PC-3 (cell line): ENCODE measurements around the gene EMP2. TPM values are rescaled to one million over a fixed set of nuclear protein-coding genes. Genes with fewer than 3 reads are reported as not detected.

Source experiments
- ATAC-seq: fragments of 200-7000 bp; cut with Tn5 transposase; 2 replicates; pipeline ENCODE4 v1.9.1; 2020; ENCODE audit warnings: mild to moderate bottlenecking, moderate library complexity
- BruUV-seq: library from RNA; stranded (reverse); fragments of 400-500 nt; replicated peaks from 2 replicates; lab custom pipeline; 2021; lab: Mats Ljungman, UMichigan
- CTCF ChIA-PET: fragments of 300-600 bp; sonication (Branson Sonifier 250); formaldehyde crosslinking; loops from one replicate; lab custom pipeline; 2022; ENCODE audit warnings: antibody characterized with exemption; lab: Charles Lee
- POLR2A ChIA-PET: fragments of 300-600 bp; sonication (Branson Sonifier 250); formaldehyde crosslinking; loops from one replicate; lab custom pipeline; 2022; ENCODE audit warnings: antibody characterized with exemption; ENCODE audit not compliant: unreplicated experiment; lab: Charles Lee
- DNase-seq: peaks from one replicate; pipeline ENCODE4 v3.0.0-alpha.2; 2015
- H2AFZ ChIP-seq: fragments of 300-600 bp; sonication (generic); 2 replicates; pipeline ENCODE4 v1.6.0; 2016; ENCODE audit warnings: antibody characterized with exemption, low read length
- H3F3A ChIP-seq: fragments of 300-600 bp; sonication (generic); one replicate; pipeline ENCODE4 v1.6.0; 2017; ENCODE audit warnings: antibody characterized with exemption, low read length, control low read depth, mild to moderate bottlenecking; ENCODE audit not compliant: unreplicated experiment
- H3K27ac ChIP-seq: fragments of 300-600 bp; sonication (generic); 2 replicates; pipeline ENCODE4 v1.5.1; 2016; ENCODE audit warnings: mild to moderate bottlenecking, low read length
- H3K27me3 ChIP-seq: fragments of 300-600 bp; sonication (generic); 2 replicates; pipeline ENCODE4 v1.6.1; 2016; ENCODE audit warnings: low read length, mixed read lengths
- H3K36me3 ChIP-seq: fragments of 300-600 bp; sonication (generic); 2 replicates; pipeline ENCODE4 v1.6.1; 2016; ENCODE audit warnings: low read depth, mixed run types, low read length, mixed read lengths
- H3K4me1 ChIP-seq: fragments of 300-600 bp; sonication (generic); 2 replicates; pipeline ENCODE4 v1.5.1; 2016; ENCODE audit warnings: low read length; ENCODE audit not compliant: insufficient read depth
- H3K4me2 ChIP-seq: fragments of 300-600 bp; sonication (generic); 2 replicates; pipeline ENCODE4 v1.6.0; 2016; ENCODE audit warnings: low read length
- H3K4me3 ChIP-seq: fragments of 300-600 bp; sonication (generic); 2 replicates; pipeline ENCODE4 v1.5.1; 2016; ENCODE audit warnings: mild to moderate bottlenecking, low read length, mixed read lengths
- H3K79me2 ChIP-seq: fragments of 300-600 bp; sonication (generic); 2 replicates; pipeline ENCODE4 v1.6.1; 2017; ENCODE audit warnings: low read length, mixed read lengths
- H3K9ac ChIP-seq: fragments of 300-600 bp; sonication (generic); 2 replicates; pipeline ENCODE4 v1.6.0; 2016; ENCODE audit warnings: mild to moderate bottlenecking, low read length
- H3K9me2 ChIP-seq: fragments of 300-600 bp; sonication (generic); replicated peaks from 2 replicates; pipeline ENCODE4 v1.6.1; 2016; ENCODE audit warnings: mixed run types, low read length, mixed read lengths
- H3K9me3 ChIP-seq: fragments of 300-600 bp; sonication (generic); 2 replicates; pipeline ENCODE4 v1.6.1; 2016; ENCODE audit warnings: low read length, mixed read lengths
- H4K20me1 ChIP-seq: fragments of 300-600 bp; sonication (generic); 2 replicates; pipeline ENCODE4 v1.6.1; 2016; ENCODE audit warnings: low read length, mixed read lengths
- EZH2 ChIP-seq: fragments of 300-600 bp; sonication (generic); IDR thresholded peaks from one replicate; pipeline ENCODE4 v1.6.1; 2017; ENCODE audit warnings: antibody characterized with exemption, mild to moderate bottlenecking, low read length; ENCODE audit not compliant: unreplicated experiment
- EZH2phosphoT487 ChIP-seq: fragments of 300-600 bp; sonication (generic); IDR thresholded peaks from 2 replicates; pipeline ENCODE4 v1.6.1; 2018; ENCODE audit warnings: mild to moderate bottlenecking, antibody characterized with exemption, low read length, borderline replicate concordance
- intact Hi-C: fragments of 100-400 bp; cut with micrococcal nuclease; formaldehyde crosslinking; loops from 2 replicates; pipeline ENCODE4 v1.9.0; 2023
- total RNA-seq: library from RNA; depleted of rRNA; stranded (reverse); fragments of >200 nt; gene quantifications from 2 replicates; pipeline ENCODE4 v1.2.3, GENCODE V29; 2014
- TF ChIP-seq, protein P1 (sequence below): fragments of 300-600 bp; sonication (generic); conservative IDR thresholded peaks from 2 replicates; pipeline ENCODE4 v1.5.1; 2017; ENCODE audit warnings: antibody characterized with exemption, low read depth, mild to moderate bottlenecking, low read length

Gene EMP2
- total RNA-seq, 1 experiment from 2014 or later, result 38.7 TPM

- Histone ChIP-seq H3K4me2 (no peak overlapping the region), H3K27me3 (no peaks in the 10 kb centered on the region), H3K9me2 (no peaks in the 10 kb centered on the region), H2AFZ (no peak overlapping the region), H3K9ac (no peak overlapping the region), H3K27ac (no peak overlapping the region), H4K20me1 (peaks cover 16% of the 10 kb centered on the region; the same call in 1 of the 2 replicates), H3K36me3 (no peaks in the 10 kb centered on the region), H3K79me2 (peaks cover 95% of the 10 kb centered on the region), H3K9me3 (no peaks in the 10 kb centered on the region), H3K4me1 (peaks cover 16% of the 10 kb centered on the region), H3F3A (no peaks in the 10 kb centered on the region), H3K4me3 (no peak overlapping the region)
- intact Hi-C loops, result no loop called here
- POLR2A ChIA-PET, result no interaction called here
- ATAC-seq, result no peak
- no peak for DNase-seq
- CTCF ChIA-PET, result no interaction called here
- TF ChIP-seq, protein P1, sequence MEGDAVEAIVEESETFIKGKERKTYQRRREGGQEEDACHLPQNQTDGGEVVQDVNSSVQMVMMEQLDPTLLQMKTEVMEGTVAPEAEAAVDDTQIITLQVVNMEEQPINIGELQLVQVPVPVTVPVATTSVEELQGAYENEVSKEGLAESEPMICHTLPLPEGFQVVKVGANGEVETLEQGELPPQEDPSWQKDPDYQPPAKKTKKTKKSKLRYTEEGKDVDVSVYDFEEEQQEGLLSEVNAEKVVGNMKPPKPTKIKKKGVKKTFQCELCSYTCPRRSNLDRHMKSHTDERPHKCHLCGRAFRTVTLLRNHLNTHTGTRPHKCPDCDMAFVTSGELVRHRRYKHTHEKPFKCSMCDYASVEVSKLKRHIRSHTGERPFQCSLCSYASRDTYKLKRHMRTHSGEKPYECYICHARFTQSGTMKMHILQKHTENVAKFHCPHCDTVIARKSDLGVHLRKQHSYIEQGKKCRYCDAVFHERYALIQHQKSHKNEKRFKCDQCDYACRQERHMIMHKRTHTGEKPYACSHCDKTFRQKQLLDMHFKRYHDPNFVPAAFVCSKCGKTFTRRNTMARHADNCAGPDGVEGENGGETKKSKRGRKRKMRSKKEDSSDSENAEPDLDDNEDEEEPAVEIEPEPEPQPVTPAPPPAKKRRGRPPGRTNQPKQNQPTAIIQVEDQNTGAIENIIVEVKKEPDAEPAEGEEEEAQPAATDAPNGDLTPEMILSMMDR, result no peak
- TF ChIP-seq EZH2phosphoT487, result no peak
- TF ChIP-seq EZH2, result no peak
- no TSS peak for BruUV-seq
Observed at GRCh38 chr16:10572611-10573010, 7.8 kb downstream of the EMP2 start.

DNA sequence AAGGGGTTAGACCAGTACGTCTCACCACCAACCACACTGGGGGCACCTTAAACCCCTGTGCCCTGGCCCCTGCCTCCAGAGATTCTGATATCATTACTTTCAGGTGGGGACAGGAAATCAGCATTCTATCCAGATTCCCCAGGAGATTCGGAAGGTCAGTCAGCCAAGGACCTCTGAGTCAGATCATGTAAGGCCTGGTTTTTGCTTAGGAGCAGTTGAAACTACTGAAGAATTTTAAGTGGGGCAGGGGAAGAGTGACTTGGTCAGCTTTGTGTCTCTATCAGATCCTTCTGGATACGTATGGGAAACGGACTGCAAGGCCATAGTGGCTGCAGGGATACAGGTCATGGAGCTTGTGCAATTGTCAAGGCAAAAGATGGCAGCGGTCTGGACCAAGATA, 9.0 kb downstream of the EMP2 start:
- H3K27ac ChIP-seq, result no peak overlapping the region
- no peaks in the 10 kb centered on the region for H3K36me3 ChIP-seq
- no peak overlapping the region for H3K9ac ChIP-seq
- intact Hi-C loops, result no loop called here
- H3K9me3 ChIP-seq, result no peaks in the 10 kb centered on the region
- ChIA-PET CTCF (no interaction called here), POLR2A (no interaction called here)
- H3K27me3 ChIP-seq, result no peaks in the 10 kb centered on the region
- no TSS peak for BruUV-seq
- H3K4me2 ChIP-seq, result no peak overlapping the region
- no peaks in the 10 kb centered on the region for H3K9me2 ChIP-seq
- no peak for ATAC-seq
- DNase-seq, result no peak
- peaks cover 13% of the 10 kb centered on the region; the same call in 1 of the 2 replicates for H4K20me1 ChIP-seq
- H3K4me3 ChIP-seq, result no peak overlapping the region
- H2AFZ ChIP-seq, result no peak overlapping the region
- H3K4me1 ChIP-seq, result 0 out of 2 replicates have a peak, but pooled peaks cover 4% of the 10 kb centered on the region
- no peaks in the 10 kb centered on the region for H3F3A ChIP-seq
- TF ChIP-seq, protein P1, result no peak
- TF ChIP-seq EZH2phosphoT487 (no peak), EZH2 (no peak)
- H3K79me2 ChIP-seq, result peaks cover 95% of the 10 kb centered on the region

GRCh38 chr16:10569621-10570020, 10.8 kb downstream of the EMP2 start:
- Histone ChIP-seq H3K9me3 (no peaks in the 10 kb centered on the region), H3K9ac (no peak overlapping the region), H3K36me3 (no peaks in the 10 kb centered on the region; the same call in 1 of the 2 replicates), H2AFZ (no peak overlapping the region), H3K79me2 (peaks cover 95% of the 10 kb centered on the region), H3F3A (no peaks in the 10 kb centered on the region), H4K20me1 (peaks cover 8% of the 10 kb centered on the region; the same call in 1 of the 2 replicates), H3K27ac (no peak overlapping the region), H3K27me3 (no peaks in the 10 kb centered on the region), H3K9me2 (no peaks in the 10 kb centered on the region), H3K4me3 (no peak overlapping the region), H3K4me2 (no peak overlapping the region), H3K4me1 (no peaks in the 10 kb centered on the region)
- intact Hi-C loops, result no loop called here
- no TSS peak for BruUV-seq
- DNase-seq, result no peak
- ChIA-PET CTCF (no interaction called here), POLR2A (no interaction called here)
- TF ChIP-seq EZH2, result no peak
- TF ChIP-seq EZH2phosphoT487, result no peak
- TF ChIP-seq, protein P1, result no peak
- ATAC-seq, result no peak
